Measurements from ENCODE around the gene TEX22. TPM values are rescaled to one million over a fixed set of nuclear protein-coding genes. Genes with fewer than 3 reads are reported as not detected.

Gene TEX22
- total and polyA plus RNA-seq, 4 donors: 0.02 to 0.14 (median 0.08) TPM; not detected in 1

- TF ChIP-seq REST (IDR thresholded peaks at IDR 0.05) (no peak), SP1 (IDR thresholded peaks at IDR 0.05) (no peak), FOXA1 (IDR thresholded peaks at IDR 0.05) (no peak)
Measured at GRCh38 chr14:105351410-105351809, 46.9 kb upstream of the TEX22 start (continued).

DNA sequence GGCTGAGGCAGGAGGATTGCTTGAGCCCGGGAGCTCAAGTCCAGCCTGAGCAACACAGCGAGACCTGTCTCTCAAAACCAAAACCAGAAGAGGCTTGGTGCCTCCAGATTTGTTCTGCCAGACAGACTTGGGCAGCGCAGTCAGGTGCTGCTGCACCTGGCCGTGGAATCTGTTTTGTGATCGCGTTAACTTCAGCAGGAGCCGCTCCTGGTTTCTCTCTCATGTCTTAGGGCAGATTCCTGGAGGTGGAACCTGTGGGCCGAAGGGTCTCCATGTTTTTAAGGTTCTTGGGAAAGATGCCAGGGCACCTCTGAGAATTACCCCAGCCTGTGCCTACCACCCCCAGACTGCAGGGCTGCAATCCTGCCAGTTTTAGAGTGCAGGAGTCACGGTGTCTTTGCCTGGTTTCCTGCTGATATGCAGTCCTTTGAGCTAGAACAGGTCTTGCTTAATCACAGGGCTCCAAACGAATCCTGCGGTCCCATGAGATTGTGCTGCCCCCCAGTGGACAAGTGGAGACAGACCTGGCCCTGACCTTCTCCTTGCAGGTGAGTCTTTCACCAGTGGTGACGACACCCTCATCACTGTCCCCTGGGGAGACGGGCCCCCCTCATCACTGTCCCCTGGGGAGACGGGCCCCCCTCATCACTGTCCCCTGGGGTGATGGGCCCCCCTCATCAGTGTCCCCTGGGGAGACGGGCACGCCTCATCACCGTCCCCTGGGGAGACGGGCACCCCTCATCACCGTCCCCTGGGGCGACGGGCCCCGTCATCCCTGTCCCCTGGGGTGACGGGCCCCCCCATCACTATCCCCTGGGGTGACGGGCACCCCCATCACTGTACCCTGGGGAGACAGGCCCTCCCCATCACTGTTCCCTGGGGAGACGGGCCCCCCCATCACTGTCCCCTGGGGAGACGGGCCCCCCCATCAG is 46.2 kb upstream of the TEX22 start:
- Histone ChIP-seq H3K27ac (ENCODE audit: low read depth in 1 of 2, low read length in 2 of 2) (peak overlapping the region; percentile 9 to 46), H3K4me3 (ENCODE audit: low read depth in 1 of 3, low read length in 3 of 3) (no peak overlapping the region)
- WGBS: 54% methylated on average over 26 of the region's 26 CpGs

More for the DNA sequence above, 46.2 kb upstream of the TEX22 start:
- Histone ChIP-seq H3K4me1 (ENCODE audit: control insufficient read depth in 4 of 4, insufficient read depth in 4 of 4, low read length in 3 of 4) (peaks cover 0 to 13% (median 2%) of the 10 kb centered on the region in 4 donors), H3K9ac (ENCODE audit: low read depth in 1 of 2, low read length in 2 of 2) (peak overlapping the region in 1 of 2 donors; percentile 27), H3K9me3 (ENCODE audit: control insufficient read depth in 4 of 4, low read length in 3 of 4) (no peaks in the 10 kb centered on the region), H3K27me3 (ENCODE audit: control insufficient read depth in 4 of 4, insufficient read depth in 4 of 4, low read length in 3 of 4) (no peaks in the 10 kb centered on the region), H3K36me3 (ENCODE audit: control insufficient read depth in 4 of 4, insufficient read depth in 3 of 4, low read depth in 1 of 4, low read length in 3 of 4) (peaks cover 0 to 3% (median under 1%) of the 10 kb centered on the region in 4 donors)
- TF ChIP-seq REST (IDR thresholded peaks at IDR 0.05) (no peak), SP1 (IDR thresholded peaks at IDR 0.05) (peak; percentile 8), TAF1 (conservative IDR thresholded peaks at IDR 0.05) (no peak), GABPA (IDR thresholded peaks at IDR 0.05 in 1 of 2, conservative IDR thresholded peaks at IDR 0.05 in 1 of 2) (no peak), HNF4A (conservative IDR thresholded peaks at IDR 0.05) (peak in 1 of 2 donors; percentile 47), RAD21 (IDR thresholded peaks at IDR 0.05) (peak; percentile 98 to 99), EGR1 (IDR thresholded peaks at IDR 0.05; ENCODE audit: low read depth in 2 of 2) (no peak), RXRA (IDR thresholded peaks at IDR 0.05) (peak; percentile 49 to 51), NR2F2 (IDR thresholded peaks at IDR 0.05) (peak; percentile 11)
- TF ChIP-seq, protein P1, sequence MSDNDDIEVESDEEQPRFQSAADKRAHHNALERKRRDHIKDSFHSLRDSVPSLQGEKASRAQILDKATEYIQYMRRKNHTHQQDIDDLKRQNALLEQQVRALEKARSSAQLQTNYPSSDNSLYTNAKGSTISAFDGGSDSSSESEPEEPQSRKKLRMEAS (IDR thresholded peaks at IDR 0.05): no peak
- TF ChIP-seq, protein P2, sequence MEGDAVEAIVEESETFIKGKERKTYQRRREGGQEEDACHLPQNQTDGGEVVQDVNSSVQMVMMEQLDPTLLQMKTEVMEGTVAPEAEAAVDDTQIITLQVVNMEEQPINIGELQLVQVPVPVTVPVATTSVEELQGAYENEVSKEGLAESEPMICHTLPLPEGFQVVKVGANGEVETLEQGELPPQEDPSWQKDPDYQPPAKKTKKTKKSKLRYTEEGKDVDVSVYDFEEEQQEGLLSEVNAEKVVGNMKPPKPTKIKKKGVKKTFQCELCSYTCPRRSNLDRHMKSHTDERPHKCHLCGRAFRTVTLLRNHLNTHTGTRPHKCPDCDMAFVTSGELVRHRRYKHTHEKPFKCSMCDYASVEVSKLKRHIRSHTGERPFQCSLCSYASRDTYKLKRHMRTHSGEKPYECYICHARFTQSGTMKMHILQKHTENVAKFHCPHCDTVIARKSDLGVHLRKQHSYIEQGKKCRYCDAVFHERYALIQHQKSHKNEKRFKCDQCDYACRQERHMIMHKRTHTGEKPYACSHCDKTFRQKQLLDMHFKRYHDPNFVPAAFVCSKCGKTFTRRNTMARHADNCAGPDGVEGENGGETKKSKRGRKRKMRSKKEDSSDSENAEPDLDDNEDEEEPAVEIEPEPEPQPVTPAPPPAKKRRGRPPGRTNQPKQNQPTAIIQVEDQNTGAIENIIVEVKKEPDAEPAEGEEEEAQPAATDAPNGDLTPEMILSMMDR (IDR thresholded peaks at IDR 0.05; ENCODE audit: low read depth, low read length, missing input control): peak; percentile 92
- peak; percentile 88 for DNase-seq (ENCODE audit: low spot score)

Measured in liver (tissue), 9 donors.